HG03342 (cell line): ENCODE measurements around the gene TRUB2.
A peak's percentile ranks its signal among the peaks of the same experiment; 100 is the strongest.
"Not testable (repeated sequence)": the region's sequence is repeated elsewhere in the genome, so short reads cannot be mapped to it uniquely, and the experiment has no call there.

Experiments used
- ATAC-seq: cut with Tn5 transposase; IDR thresholded peaks from one replicate; pipeline ENCODE4 v1.9.1; 2021; ENCODE audit warnings: mild to moderate bottlenecking, moderate library complexity; ENCODE audit not compliant: unreplicated experiment

Gene TRUB2

GRCh38 chr9:128341435-128341849, 19.2 kb upstream of the TRUB2 start:
- no peak for ATAC-seq

- ATAC-seq, result peak; percentile 14
Observed at GRCh38 chr9:128340691-128341434, 18.6 kb upstream of the TRUB2 start.

- ATAC-seq, result peak; percentile 77
Observed at GRCh38 chr9:128339761-128340690, 17.8 kb upstream of the TRUB2 start, which contains the start of gene SLC27A4. SLC27A4 (plus strand) TSS chr9:128340527; CDS start chr9:128343133, 2,606 bp downstream.

GRCh38 chr9:128338852-128339614, 16.8 kb upstream of the TRUB2 start:
- not testable (repeated sequence) for ATAC-seq

- no peak for ATAC-seq
Observed at GRCh38 chr9:128337936-128338335, 15.7 kb upstream of the TRUB2 start.

- ATAC-seq, result no peak
Observed at GRCh38 chr9:128335914-128336313, 13.7 kb upstream of the TRUB2 start.

GRCh38 chr9:128335161-128335560, 12.9 kb upstream of the TRUB2 start:
- no peak for ATAC-seq

- ATAC-seq, result no peak
Observed at GRCh38 chr9:128333451-128333869, 11.2 kb upstream of the TRUB2 start.

- ATAC-seq, result no peak
Observed at GRCh38 chr9:128325629-128326028, 3.4 kb upstream of the TRUB2 start.

- ATAC-seq, result no peak
Observed at GRCh38 chr9:128324401-128324800, 2.2 kb upstream of the TRUB2 start.

- no peak for ATAC-seq
Observed at GRCh38 chr9:128323791-128324190, 1.5 kb upstream of the TRUB2 start.

- no peak for ATAC-seq
Observed at GRCh38 chr9:128323212-128323730, 1.0 kb upstream of the TRUB2 start.

- ATAC-seq, result peak; percentile 4
Observed at GRCh38 chr9:128321879-128322403, 306 bp downstream of the TRUB2 start.

GRCh38 chr9:128321343-128321742, 904 bp downstream of the TRUB2 start:
- ATAC-seq, result no peak

- no peak for ATAC-seq
Observed at GRCh38 chr9:128317629-128318028, 4.6 kb downstream of the TRUB2 start.

GRCh38 chr9:128316421-128316820, 5.8 kb downstream of the TRUB2 start:
- no peak for ATAC-seq

GRCh38 chr9:128314697-128315096, 7.5 kb downstream of the TRUB2 start:
- ATAC-seq, result no peak

- no peak for ATAC-seq
Observed at GRCh38 chr9:128310461-128310860, 11.8 kb downstream of the TRUB2 start.

- ATAC-seq, result no peak
Observed at GRCh38 chr9:128309551-128309950, 12.7 kb downstream of the TRUB2 start.

GRCh38 chr9:128304971-128305288, 17.3 kb downstream of the TRUB2 start:
- ATAC-seq, result no peak
